ENCODE results near the gene PRDM12. TPM values are rescaled to one million over a fixed set of nuclear protein-coding genes. Genes with fewer than 3 reads are reported as not detected.

The PRDM12 gene
- total and polyA plus RNA-seq, 2 experiments from 2014 or later, result 0.11 TPM; not detected in 1

- no peak for TF ChIP-seq ZNF462 (CRISPR knock-in tag; IDR thresholded peaks at IDR 0.05)
- no peak for TF ChIP-seq REST (IDR thresholded peaks at IDR 0.05; ENCODE audit: unreplicated experiment)
- no peak for TF ChIP-seq JUNB (IDR thresholded peaks at IDR 0.05; ENCODE audit: unreplicated experiment)
- no peak for TF ChIP-seq EZH2phosphoT487 (IDR thresholded peaks at IDR 0.05; ENCODE audit: unreplicated experiment)
These were observed 46.5 kb downstream of the PRDM12 start (continued) for GRCh38 chr9:130710822-130711352.

GRCh38 chr9:130711469-130711868, 47.1 kb downstream of the PRDM12 start:
- no peak overlapping the region for H3K27ac Mint-ChIP-seq
- H3K36me3 Mint-ChIP-seq (ENCODE audit: low read depth), result no peaks in the 10 kb centered on the region; the same call in 2 of the 3 replicates
- peaks cover 20% of the 10 kb centered on the region for H4K20me1 ChIP-seq (replicated peaks; ENCODE audit: insufficient read depth)
- peaks cover 16% of the 10 kb centered on the region for H3K27me3 Mint-ChIP-seq (ENCODE audit: insufficient read depth, low read depth, poor library complexity)
- no peaks in the 10 kb centered on the region for H3K36me3 ChIP-seq (ENCODE audit: insufficient read depth)
- no peak overlapping the region for H2AFZ ChIP-seq
- peaks cover 20% of the 10 kb centered on the region; the same call in 2 of the 3 replicates for H3K4me1 Mint-ChIP-seq
- no peak overlapping the region for H3K27ac ChIP-seq (ENCODE audit: low read depth)
- ATAC-seq, result no peak
- DNase-seq (ENCODE audit: low spot score), result no peak
- no peak overlapping the region for H3K4me2 ChIP-seq
- peak overlapping the region; percentile 26; the same call in 2 of the 3 replicates for H3K4me3 Mint-ChIP-seq
- H3K9me3 Mint-ChIP-seq, result no peaks in the 10 kb centered on the region; the same call in 2 of the 3 replicates
- H3K9me2 ChIP-seq (ENCODE audit: insufficient read depth), result no peaks in the 10 kb centered on the region
- H3K27me3 ChIP-seq (ENCODE audit: insufficient read depth), result no peaks in the 10 kb centered on the region
- H3K4me1 ChIP-seq (ENCODE audit: insufficient read depth), result peaks cover 21% of the 10 kb centered on the region
- TF ChIP-seq ZNF114 (CRISPR knock-in tag; IDR thresholded peaks at IDR 0.05) (no peak), CREB1 (CRISPR knock-in tag; IDR thresholded peaks at IDR 0.05; ENCODE audit: low read depth) (no peak), CTCF (conservative IDR thresholded peaks at IDR 0.05; ENCODE audit: low read depth in 2 of 2) (no peak), EZH2 (IDR thresholded peaks at IDR 0.05; ENCODE audit: low read depth, unreplicated experiment) (no peak), POLR2AphosphoS5 (IDR thresholded peaks at IDR 0.05; ENCODE audit: low read depth) (no peak), JUNB (IDR thresholded peaks at IDR 0.05; ENCODE audit: unreplicated experiment) (no peak)
- peaks cover 10% of the 10 kb centered on the region for H3F3A ChIP-seq (replicated peaks; ENCODE audit: low read depth)
- no peak overlapping the region for H3K4me3 ChIP-seq
- peaks cover 31% of the 10 kb centered on the region for H3K79me2 ChIP-seq (replicated peaks; ENCODE audit: insufficient read depth)

Data from GM23338 (cell line).